ENCODE results near the gene SPTLC1.
"Not testable (repeated sequence)": the region's sequence is repeated elsewhere in the genome, so short reads cannot be mapped to it uniquely, and the experiment has no call there.

The SPTLC1 gene

GRCh38 chr9:92003308-92004044 is 111.7 kb downstream of the SPTLC1 start:
- TF ChIP-seq CTCF (conservative IDR thresholded peaks at IDR 0.05; ENCODE audit: low read depth, low read length) = no peak
- no peak overlapping the region for H3K4me3 ChIP-seq (ENCODE audit: low read length)
- DNase-seq (ENCODE audit: low read depth) = no peak

- H3K4me3 ChIP-seq (ENCODE audit: low read length); DNase-seq (ENCODE audit: low read depth): not testable (repeated sequence)
Measured at GRCh38 chr9:92001948-92002347, 113.3 kb downstream of the SPTLC1 start.

- TF ChIP-seq CTCF (conservative IDR thresholded peaks at IDR 0.05; ENCODE audit: low read depth, low read length) = no peak
- no peak for DNase-seq (ENCODE audit: low read depth)
- H3K4me3 ChIP-seq (ENCODE audit: low read length) = no peak overlapping the region
Measured at GRCh38 chr9:92001244-92001643, 114.0 kb downstream of the SPTLC1 start.

- no peak overlapping the region for H3K4me3 ChIP-seq (ENCODE audit: low read length)
- TF ChIP-seq CTCF (conservative IDR thresholded peaks at IDR 0.05; ENCODE audit: low read depth, low read length) = no peak
- DNase-seq (ENCODE audit: low read depth) = no peak
Measured at GRCh38 chr9:91995000-91995655, 120.1 kb downstream of the SPTLC1 start.

- TF ChIP-seq CTCF (conservative IDR thresholded peaks at IDR 0.05; ENCODE audit: low read depth, low read length) = no peak
- DNase-seq (ENCODE audit: low read depth) = no peak
- no peak overlapping the region for H3K4me3 ChIP-seq (ENCODE audit: low read length)
Measured at GRCh38 chr9:91994422-91994821, 120.8 kb downstream of the SPTLC1 start.

GRCh38 chr9:91992461-91993041 is 122.7 kb downstream of the SPTLC1 start:
- DNase-seq (ENCODE audit: low read depth) = no peak
- H3K4me3 ChIP-seq (ENCODE audit: low read length) = no peak overlapping the region

More at GRCh38 chr9:91992461-91993041, 122.7 kb downstream of the SPTLC1 start:
- no peak for TF ChIP-seq CTCF (conservative IDR thresholded peaks at IDR 0.05; ENCODE audit: low read depth, low read length)
